ENCODE measurements around the gene TNN. TPM values are rescaled to one million over a fixed set of nuclear protein-coding genes. Genes with fewer than 3 reads are reported as not detected.

TNN gene
- total and polyA plus RNA-seq, 10 of the 15 experiments (the other 5 are each of a cell fraction or from before 2014, with no cell fraction given), result 0.05 to 0.17 (median 0.11) TPM

GRCh38 chr1:175045519-175045918 lies 22.1 kb upstream of the TNN start:
- Histone ChIP-seq H3K4me1 (ENCODE audit: control insufficient read depth, insufficient read depth, low read length) (no peaks in the 10 kb centered on the region), H4K20me1 (ENCODE audit: control insufficient read depth, insufficient read depth) (no peaks in the 10 kb centered on the region), H2AFZ (ENCODE audit: control insufficient read depth, low read depth, low read length) (no peak overlapping the region), H3K79me2 (ENCODE audit: control insufficient read depth, insufficient read depth, low read length) (no peaks in the 10 kb centered on the region), H3K9ac (ENCODE audit: control insufficient read depth, insufficient read depth, low read length) (no peak overlapping the region), H3K4me2 (ENCODE audit: control insufficient read depth, insufficient read depth) (no peak overlapping the region), H3K27ac (ENCODE audit: control insufficient read depth, insufficient read depth) (no peak overlapping the region), H3K4me3 (no peak overlapping the region), H3K27me3 (replicated peaks in 1 of 2; ENCODE audit: control insufficient read depth in 2 of 2, insufficient read depth in 2 of 2, low read length in 1 of 2) (0 out of 4 replicates have a peak, but pooled peaks cover 0 to 3% of the 10 kb centered on the region in 2 experiments), H3K9me3 (replicated peaks; ENCODE audit: control insufficient read depth, insufficient read depth, low read length) (no peaks in the 10 kb centered on the region), H3K36me3 (ENCODE audit: control insufficient read depth in 2 of 2, insufficient read depth in 2 of 2, low read length in 1 of 2) (no peaks in the 10 kb centered on the region)
- ATAC-seq, result no peak
- TF ChIP-seq USF1 (IDR thresholded peaks at IDR 0.05; ENCODE audit: borderline replicate concordance, extremely low read length, insufficient read depth, low read depth, low read length) (no peak), BMI1 (IDR thresholded peaks at IDR 0.05; ENCODE audit: borderline replicate concordance) (no peak), TAF1 (IDR thresholded peaks at IDR 0.05; ENCODE audit: borderline replicate concordance, low read depth, low read length) (no peak), RB1 (IDR thresholded peaks at IDR 0.05; ENCODE audit: borderline replicate concordance) (no peak), ZNF592 (IDR thresholded peaks at IDR 0.05) (no peak), SMAD1 (IDR thresholded peaks at IDR 0.05; ENCODE audit: low read depth, partially characterized antibody) (no peak), SUZ12 (IDR thresholded peaks at IDR 0.05; ENCODE audit: unreplicated experiment) (no peak), CBX3 (IDR thresholded peaks at IDR 0.05; ENCODE audit: borderline replicate concordance, low read depth) (no peak), CBFB (IDR thresholded peaks at IDR 0.05; ENCODE audit: low read depth) (no peak), ZNF384 (IDR thresholded peaks at IDR 0.05; ENCODE audit: borderline replicate concordance, low read depth, low read length) (no peak), RBBP5 (conservative IDR thresholded peaks at IDR 0.05) (no peak), RUNX3 (IDR thresholded peaks at IDR 0.05; ENCODE audit: low read length) (no peak)
- DNase-seq (ENCODE audit: low read depth, low spot score), result no peak
- no peak for FAIRE-seq
- WGBS (ENCODE audit: insufficient coverage, insufficient replicate concordance, low lambda C conversion rate, missing lambda C conversion rate), result 95% methylated on average over 32 of the region's 32 CpGs
- ChIA-PET RAD21 (ENCODE audit: unreplicated experiment) (no interaction called here), POLR2A (no interaction called here), CTCF (no interaction called here), SMC1A (ENCODE audit: uncharacterized antibody, unreplicated experiment) (no interaction called here)
- in situ Hi-C loops (cut with MboI), result no loop called here
- intact Hi-C loops (cut with micrococcal nuclease; ENCODE audit: unreplicated experiment), result no loop called here
- BruUV-seq (replicated peaks), result no TSS peak

All from GM12878 (cell line).